AG10803 (cell line): ENCODE measurements around the gene IL1RAP.

ENCODE experiments used
- DNase-seq: peaks from one replicate; pipeline ENCODE4 v3.0.0; 2010; ENCODE audit warnings: low read depth
- H3K4me3 ChIP-seq: 2 replicates; pipeline ENCODE4 v1.5.1; 2011; ENCODE audit warnings: mild to moderate bottlenecking, low read length, control low read depth
- CTCF ChIP-seq: conservative IDR thresholded peaks from 2 replicates; pipeline ENCODE4 v1.5.1; 2011; ENCODE audit warnings: mild to moderate bottlenecking, low read length, control low read depth, inconsistent platforms

Gene IL1RAP

GRCh38 chr3:190645932-190646460, 132.1 kb downstream of the IL1RAP start:
- no peak overlapping the region for H3K4me3 ChIP-seq
- DNase-seq, result no peak
- no peak for TF ChIP-seq CTCF

GRCh38 chr3:190646996-190647395, 133.1 kb downstream of the IL1RAP start:
- no peak for DNase-seq
- TF ChIP-seq CTCF, result no peak
- no peak overlapping the region for H3K4me3 ChIP-seq

GRCh38 chr3:190655933-190656332, 142.0 kb downstream of the IL1RAP start:
- no peak for DNase-seq
- TF ChIP-seq CTCF, result no peak
- H3K4me3 ChIP-seq, result no peak overlapping the region

GRCh38 chr3:190658106-190658505, 144.2 kb downstream of the IL1RAP start:
- no peak for TF ChIP-seq CTCF
- no peak for DNase-seq
- no peak overlapping the region for H3K4me3 ChIP-seq

- TF ChIP-seq CTCF, result no peak
- DNase-seq, result no peak
- no peak overlapping the region for H3K4me3 ChIP-seq
These were observed 152.9 kb downstream of the IL1RAP start for GRCh38 chr3:190666821-190667220.

- no peak for TF ChIP-seq CTCF
- peak; percentile 53 for DNase-seq
- no peak overlapping the region for H3K4me3 ChIP-seq
These were observed 157.8 kb downstream of the IL1RAP start for GRCh38 chr3:190671658-190672057.

- no peak for TF ChIP-seq CTCF
- DNase-seq, result peak; percentile 53
These were observed 159.3 kb downstream of the IL1RAP start for GRCh38 chr3:190673148-190673547.

More at GRCh38 chr3:190673148-190673547, 159.3 kb downstream of the IL1RAP start:
- H3K4me3 ChIP-seq, result no peak overlapping the region
